Measurements from ENCODE around the gene LHFPL3.
A peak's percentile ranks its signal among the peaks of the same experiment; 100 is the strongest.
"Not testable (repeated sequence)": the region's sequence is repeated elsewhere in the genome, so short reads cannot be mapped to it uniquely, and the experiment has no call there.

The LHFPL3 gene

GRCh38 chr7:104906556-104906955 lies 578.2 kb downstream of the LHFPL3 start:
- no peak for DNase-seq

- no peak for DNase-seq
These were observed 580.2 kb downstream of the LHFPL3 start for GRCh38 chr7:104908636-104909035.

GRCh38 chr7:104909096-104909495 lies 580.7 kb downstream of the LHFPL3 start:
- DNase-seq, result no peak

GRCh38 chr7:104914421-104914820 lies 586.0 kb downstream of the LHFPL3 start:
- DNase-seq, result no peak

- DNase-seq, result no peak
These were observed 593.2 kb downstream of the LHFPL3 start for GRCh38 chr7:104921596-104921995.

- no peak for DNase-seq
These were observed 594.0 kb downstream of the LHFPL3 start for GRCh38 chr7:104922182-104923009.

GRCh38 chr7:104923010-104923421 lies 594.6 kb downstream of the LHFPL3 start:
- DNase-seq, result peak; percentile 45 to 76

- DNase-seq, result not testable (repeated sequence)
These were observed 597.8 kb downstream of the LHFPL3 start for GRCh38 chr7:104926189-104926588.

GRCh38 chr7:104926601-104927041 lies 598.2 kb downstream of the LHFPL3 start:
- no peak for DNase-seq

- no peak for DNase-seq
These were observed 598.7 kb downstream of the LHFPL3 start for GRCh38 chr7:104927055-104927454.

- DNase-seq, result no peak
These were observed 600.5 kb downstream of the LHFPL3 start for GRCh38 chr7:104928721-104929400.

GRCh38 chr7:104929921-104930320 lies 601.5 kb downstream of the LHFPL3 start:
- DNase-seq, result no peak

- DNase-seq, result no peak
These were observed 602.9 kb downstream of the LHFPL3 start for GRCh38 chr7:104931181-104931781.

- no peak for DNase-seq
These were observed 604.6 kb downstream of the LHFPL3 start for GRCh38 chr7:104933022-104933421.

- no peak for DNase-seq
These were observed 605.2 kb downstream of the LHFPL3 start for GRCh38 chr7:104933521-104933988.

GRCh38 chr7:104934665-104935064 lies 606.3 kb downstream of the LHFPL3 start:
- DNase-seq, result no peak

GRCh38 chr7:104935276-104935675 lies 606.9 kb downstream of the LHFPL3 start:
- DNase-seq, result no peak

- DNase-seq, result no peak
These were observed 608.1 kb downstream of the LHFPL3 start for GRCh38 chr7:104936546-104936945.

- not testable (repeated sequence) for DNase-seq
These were observed 609.1 kb downstream of the LHFPL3 start for GRCh38 chr7:104937489-104937888.

GRCh38 chr7:104938741-104939390 lies 610.5 kb downstream of the LHFPL3 start:
- no peak for DNase-seq

- no peak for DNase-seq
These were observed 611.8 kb downstream of the LHFPL3 start for GRCh38 chr7:104940023-104940710.
